ENCODE measurements around the gene ZMYND10. TPM values are rescaled to one million over a fixed set of nuclear protein-coding genes. Genes with fewer than 3 reads are reported as not detected.

The ZMYND10 gene
- total RNA-seq, 4 donors from 2014 or later: not detected

DNA sequence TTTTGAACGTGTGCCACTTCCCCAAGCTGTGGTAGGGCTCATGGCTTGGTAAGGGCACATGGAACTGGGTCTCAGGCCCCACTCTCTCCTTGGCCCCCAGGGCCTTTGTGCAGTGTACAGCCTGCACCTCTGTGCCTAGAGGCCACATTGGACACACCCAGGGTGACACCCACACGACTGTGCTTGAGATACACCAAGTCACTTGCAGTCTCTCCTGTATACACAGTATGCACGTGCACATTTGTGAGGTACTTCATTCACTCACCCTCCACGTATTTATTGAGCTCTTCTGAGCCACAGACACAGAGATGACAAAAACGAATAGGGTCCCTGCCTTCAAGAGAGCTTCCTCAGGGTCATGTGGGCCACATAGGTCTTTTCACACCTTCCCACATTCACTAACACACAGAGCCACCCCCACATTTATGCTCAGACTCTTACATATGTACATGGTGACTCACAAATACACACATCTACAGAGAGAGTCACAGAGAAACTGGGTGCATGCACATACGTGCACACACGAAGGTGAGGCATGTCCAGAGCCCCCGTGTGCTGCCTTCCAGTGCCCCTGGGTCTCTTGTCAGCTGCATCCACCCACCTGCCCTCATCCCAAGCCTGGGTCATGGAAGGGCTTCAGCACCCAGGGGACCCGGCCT is 23.6 kb upstream of the ZMYND10 start:
- no peak for DNase-seq
- Histone ChIP-seq H3K4me1 (peaks cover 6 to 23% (median 12%) of the 10 kb centered on the region in 4 donors), H3K36me3 (no peaks in the 10 kb centered on the region), H3K27ac (no peak overlapping the region), H3K27me3 (peaks cover 4% of the 10 kb centered on the region), H3K4me3 (no peak overlapping the region), H3K9me3 (no peaks in the 10 kb centered on the region)
- 62% methylated on average over 9 of the region's 9 CpGs; no CpG with 5 or more reads in 1 of the 2 donors for WGBS, 2 donors (ENCODE audit: low coverage in 1 of 2)
- in situ Hi-C loops (cut with MboI; ENCODE audit: low pct_ligation_motif_present in 1 of 4, low pct_unique_long_range_greater_than_20kb in 1 of 4, low sequenced_read_pairs in 3 of 4) (loop anchor here in 1 of 4 donors (25.0 kb wide), 1 partner anchor 193 kb away; the partner anchor contains the start of genes C3orf18 and HEMK1), intact Hi-C loops (cut with DNase I; ENCODE audit: low total_unique reads) (no loop called here)
- TF ChIP-seq EP300 (IDR thresholded peaks at IDR 0.05; ENCODE audit: low read depth) (no peak), POLR2AphosphoS5 (IDR thresholded peaks at IDR 0.05) (no peak), POLR2A (IDR thresholded peaks at IDR 0.05) (no peak)
- TF ChIP-seq, protein P1, sequence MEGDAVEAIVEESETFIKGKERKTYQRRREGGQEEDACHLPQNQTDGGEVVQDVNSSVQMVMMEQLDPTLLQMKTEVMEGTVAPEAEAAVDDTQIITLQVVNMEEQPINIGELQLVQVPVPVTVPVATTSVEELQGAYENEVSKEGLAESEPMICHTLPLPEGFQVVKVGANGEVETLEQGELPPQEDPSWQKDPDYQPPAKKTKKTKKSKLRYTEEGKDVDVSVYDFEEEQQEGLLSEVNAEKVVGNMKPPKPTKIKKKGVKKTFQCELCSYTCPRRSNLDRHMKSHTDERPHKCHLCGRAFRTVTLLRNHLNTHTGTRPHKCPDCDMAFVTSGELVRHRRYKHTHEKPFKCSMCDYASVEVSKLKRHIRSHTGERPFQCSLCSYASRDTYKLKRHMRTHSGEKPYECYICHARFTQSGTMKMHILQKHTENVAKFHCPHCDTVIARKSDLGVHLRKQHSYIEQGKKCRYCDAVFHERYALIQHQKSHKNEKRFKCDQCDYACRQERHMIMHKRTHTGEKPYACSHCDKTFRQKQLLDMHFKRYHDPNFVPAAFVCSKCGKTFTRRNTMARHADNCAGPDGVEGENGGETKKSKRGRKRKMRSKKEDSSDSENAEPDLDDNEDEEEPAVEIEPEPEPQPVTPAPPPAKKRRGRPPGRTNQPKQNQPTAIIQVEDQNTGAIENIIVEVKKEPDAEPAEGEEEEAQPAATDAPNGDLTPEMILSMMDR (IDR thresholded peaks at IDR 0.05): no peak

GRCh38 chr3:50365842-50366220 is 20.3 kb upstream of the ZMYND10 start:
- H3K4me1 ChIP-seq: peaks cover 6 to 16% (median 11%) of the 10 kb centered on the region in 4 donors
- in situ Hi-C loops (cut with MboI; ENCODE audit: low pct_ligation_motif_present in 1 of 4, low pct_unique_long_range_greater_than_20kb in 1 of 4, low sequenced_read_pairs in 3 of 4): loop anchor here in 1 of 4 donors (25.0 kb wide), 1 partner anchor 196 kb away; the partner anchor contains the start of genes C3orf18 and HEMK1
- TF ChIP-seq, protein P1 (IDR thresholded peaks at IDR 0.05): peak in 1 of 5 experiments; percentile 30
- TF ChIP-seq EP300 (IDR thresholded peaks at IDR 0.05; ENCODE audit: low read depth): no peak
- intact Hi-C loops (cut with DNase I; ENCODE audit: low total_unique reads): no loop called here
- 56% methylated on average over 4 of the region's 5 CpGs; no CpG with 5 or more reads in 1 of the 2 donors for WGBS, 2 donors (ENCODE audit: low coverage in 1 of 2)
- no peaks in the 10 kb centered on the region for H3K9me3 ChIP-seq
- H3K36me3 ChIP-seq: no peaks in the 10 kb centered on the region
- peak overlapping the region in 3 of 4 donors; percentile 76 to 79 (median 78) for H3K27ac ChIP-seq
- no peak for DNase-seq
- H3K27me3 ChIP-seq: no peaks in the 10 kb centered on the region
- H3K4me3 ChIP-seq: peak overlapping the region in 3 of 4 donors; percentile 43 to 61 (median 53)

- Histone ChIP-seq H3K4me3 (peak overlapping the region; percentile 43 to 61 (median 54)), H3K27me3 (no peaks in the 10 kb centered on the region), H3K27ac (peak overlapping the region; percentile 73 to 79 (median 77)), H3K36me3 (no peaks in the 10 kb centered on the region), H3K9me3 (no peaks in the 10 kb centered on the region), H3K4me1 (peaks cover 6 to 16% (median 11%) of the 10 kb centered on the region in 4 donors)
- peak; percentile 96 for DNase-seq
- intact Hi-C loops (cut with DNase I; ENCODE audit: low total_unique reads): no loop called here
- 7% methylated on average over 32 of the region's 53 CpGs; no CpG with 5 or more reads in 1 of the 2 donors for WGBS, 2 donors (ENCODE audit: low coverage in 1 of 2)
- TF ChIP-seq, protein P1 (IDR thresholded peaks at IDR 0.05): peak in 1 of 5 experiments; percentile 7
- TF ChIP-seq POLR2A (IDR thresholded peaks at IDR 0.05) (peak; percentile 84), EP300 (IDR thresholded peaks at IDR 0.05; ENCODE audit: low read depth) (no peak), POLR2AphosphoS5 (IDR thresholded peaks at IDR 0.05) (peak; percentile 50 to 84 (median 81))
- in situ Hi-C loops (cut with MboI; ENCODE audit: low pct_ligation_motif_present in 1 of 4, low pct_unique_long_range_greater_than_20kb in 1 of 4, low sequenced_read_pairs in 3 of 4): loop anchor here in 1 of 4 donors (25.0 kb wide), 1 partner anchor 197 kb away; the partner anchor contains the start of genes C3orf18 and HEMK1
These were observed 19.7 kb upstream of the ZMYND10 start for GRCh38 chr3:50365080-50365841.

- no peak for TF ChIP-seq EP300 (IDR thresholded peaks at IDR 0.05; ENCODE audit: low read depth)
- WGBS, 2 donors (ENCODE audit: low coverage in 1 of 2): 11% methylated on average over 31 of the region's 48 CpGs; no CpG with 5 or more reads in 1 of the 2 donors
- DNase-seq: peak; percentile 55
- in situ Hi-C loops (cut with MboI; ENCODE audit: low pct_ligation_motif_present in 1 of 4, low pct_unique_long_range_greater_than_20kb in 1 of 4, low sequenced_read_pairs in 3 of 4): loop anchor here in 1 of 4 donors (25.0 kb wide), 1 partner anchor 198 kb away; the partner anchor contains the start of genes C3orf18 and HEMK1
- H3K4me3 ChIP-seq: peak overlapping the region; percentile 36 to 61 (median 48)
- no peaks in the 10 kb centered on the region for H3K36me3 ChIP-seq
- H3K4me1 ChIP-seq: peaks cover 6 to 17% (median 12%) of the 10 kb centered on the region in 4 donors
- peak overlapping the region; percentile 73 to 79 (median 77) for H3K27ac ChIP-seq
- intact Hi-C loops (cut with DNase I; ENCODE audit: low total_unique reads): no loop called here
- H3K9me3 ChIP-seq: no peaks in the 10 kb centered on the region
- no peaks in the 10 kb centered on the region for H3K27me3 ChIP-seq
These were observed 19.1 kb upstream of the ZMYND10 start for GRCh38 chr3:50364573-50365079.
